HG03175 (cell line): ENCODE measurements around the gene CELF2.
A peak's percentile ranks its signal among the peaks of the same experiment; 100 is the strongest.

Source experiments
- ATAC-seq: cut with Tn5 transposase; IDR thresholded peaks from one replicate; pipeline ENCODE4 v1.9.1; 2021; ENCODE audit warnings: mild to moderate bottlenecking, moderate library complexity; ENCODE audit not compliant: unreplicated experiment

The CELF2 gene

DNA sequence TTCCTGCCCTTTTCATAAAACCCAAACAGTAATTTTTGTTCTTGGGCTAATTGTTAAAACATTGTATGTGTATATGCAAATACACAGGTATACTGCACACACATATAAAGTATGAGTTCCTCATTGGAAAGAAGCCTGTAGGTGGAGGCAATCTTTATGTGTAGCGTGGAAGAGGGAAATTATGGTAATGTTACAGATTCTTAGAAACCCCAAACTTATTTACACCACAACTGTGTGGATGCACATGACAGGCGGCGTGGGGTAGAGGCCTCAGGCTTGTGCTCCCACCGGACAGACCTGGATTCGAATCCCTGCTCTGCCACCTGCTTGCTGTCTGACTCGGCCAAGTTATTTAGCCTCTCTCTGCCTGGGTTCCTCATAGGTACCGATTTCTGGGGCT, 223.0 kb downstream of the CELF2 start:
- ATAC-seq: no peak

GRCh38 chr10:11242443-11243387, 225.0 kb downstream of the CELF2 start:
- peak; percentile 69 for ATAC-seq

- ATAC-seq: no peak
Observed at GRCh38 chr10:11243425-11244222, 226.0 kb downstream of the CELF2 start.

GRCh38 chr10:11245095-11245479, 227.4 kb downstream of the CELF2 start:
- ATAC-seq: peak; percentile 17

- peak; percentile 48 for ATAC-seq
Observed at GRCh38 chr10:11245510-11245909, 227.8 kb downstream of the CELF2 start.

- ATAC-seq: no peak
Observed at GRCh38 chr10:11245981-11246590, 228.4 kb downstream of the CELF2 start.

GRCh38 chr10:11246752-11247467, 229.2 kb downstream of the CELF2 start:
- no peak for ATAC-seq

GRCh38 chr10:11249152-11249807, 231.6 kb downstream of the CELF2 start:
- no peak for ATAC-seq

GRCh38 chr10:11249808-11250195, 232.1 kb downstream of the CELF2 start:
- ATAC-seq: no peak

DNA sequence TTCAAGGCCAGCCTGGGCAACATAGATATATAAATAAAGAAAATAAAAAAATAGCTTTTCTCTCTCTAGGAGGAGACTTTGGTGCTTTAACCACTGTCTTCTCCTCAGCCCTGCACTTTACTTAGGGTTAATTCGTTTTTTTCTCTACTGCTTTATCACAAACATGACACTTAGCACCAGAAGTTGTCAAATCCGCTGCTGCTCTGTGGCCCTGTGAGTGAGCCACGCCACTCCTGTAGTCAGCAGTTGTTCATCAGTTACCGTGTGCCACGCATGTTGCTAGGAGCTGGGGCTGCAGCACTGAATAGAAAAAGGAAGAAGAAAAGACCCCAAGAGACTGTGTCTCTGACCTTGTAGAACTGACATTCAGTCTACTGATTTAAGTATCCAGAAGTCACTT, 232.6 kb downstream of the CELF2 start:
- ATAC-seq: no peak

- ATAC-seq: no peak
Observed at GRCh38 chr10:11252887-11253286, 235.2 kb downstream of the CELF2 start.

- ATAC-seq: no peak
Observed at GRCh38 chr10:11253385-11254002, 235.8 kb downstream of the CELF2 start.

GRCh38 chr10:11255156-11255555, 237.5 kb downstream of the CELF2 start:
- ATAC-seq: no peak

- ATAC-seq: peak; percentile 38
Observed at GRCh38 chr10:11255796-11256444, 238.2 kb downstream of the CELF2 start.

DNA sequence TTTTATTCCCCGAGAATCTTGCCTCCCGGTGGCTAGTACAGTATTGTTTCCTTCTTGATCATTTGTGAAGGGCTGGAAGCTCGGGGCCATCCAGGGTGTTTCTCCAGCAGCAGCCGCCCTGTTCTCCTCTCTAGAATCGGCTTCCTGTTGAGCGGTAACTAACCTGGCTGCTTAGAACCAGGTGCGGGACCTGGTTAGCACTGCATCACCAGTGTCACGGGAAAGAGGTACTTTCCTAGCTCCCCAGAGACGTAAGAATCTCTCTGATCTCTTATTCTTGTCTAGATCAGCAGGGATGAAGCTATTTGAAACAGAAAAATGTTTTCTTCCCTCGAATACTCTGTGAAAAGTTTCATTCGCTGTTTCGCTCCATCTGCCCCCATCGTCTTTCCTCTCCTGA, 239.2 kb downstream of the CELF2 start:
- ATAC-seq: no peak

DNA sequence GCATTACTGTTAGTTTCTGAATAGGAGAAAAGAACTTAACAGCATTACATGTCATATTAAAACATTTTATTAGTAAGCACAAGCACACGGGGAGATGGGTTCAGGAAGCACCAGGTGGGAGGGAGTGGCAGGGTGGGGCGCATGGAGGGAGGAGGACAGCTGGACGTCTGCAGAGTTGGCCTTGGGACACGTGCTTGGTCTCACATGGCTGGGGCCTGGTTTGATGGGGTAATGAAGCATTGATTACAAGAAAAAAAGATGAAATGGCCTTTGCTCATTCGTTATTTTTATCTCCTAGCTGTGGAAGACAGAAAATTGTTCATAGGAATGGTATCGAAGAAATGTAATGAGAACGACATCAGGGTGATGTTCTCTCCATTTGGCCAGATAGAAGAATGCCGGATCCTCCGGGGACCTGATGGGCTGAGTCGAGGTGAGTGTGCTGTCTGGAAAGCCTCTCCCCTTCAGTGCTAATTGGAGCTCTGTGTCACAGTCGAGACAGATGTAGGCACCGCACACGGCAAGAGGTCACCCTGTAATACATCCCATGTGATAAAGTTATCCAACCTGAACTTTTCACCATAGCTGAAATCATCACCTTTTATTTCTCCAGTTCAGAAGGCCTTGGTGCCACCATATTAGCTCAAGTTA, 239.9 kb downstream of the CELF2 start:
- no peak for ATAC-seq

DNA sequence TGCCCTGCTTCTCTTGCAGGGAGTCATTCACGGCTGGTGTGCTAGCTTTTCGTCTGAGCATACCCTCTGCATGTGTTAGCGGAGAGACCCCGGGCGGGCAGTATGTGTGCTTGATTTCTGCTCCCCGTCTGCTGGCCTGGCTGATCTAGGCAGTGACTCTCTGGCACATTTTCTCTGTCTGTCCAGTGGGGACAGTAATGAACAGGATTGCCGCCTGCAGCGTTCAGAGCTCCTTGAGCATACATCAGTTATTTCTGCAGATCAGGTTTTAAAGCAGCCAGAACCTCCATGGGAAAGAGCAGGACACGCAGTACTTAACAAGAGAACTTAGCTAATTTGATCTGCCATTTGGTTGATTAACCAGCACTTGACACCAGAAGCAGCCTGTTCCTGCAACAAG, 242.5 kb downstream of the CELF2 start:
- no peak for ATAC-seq

DNA sequence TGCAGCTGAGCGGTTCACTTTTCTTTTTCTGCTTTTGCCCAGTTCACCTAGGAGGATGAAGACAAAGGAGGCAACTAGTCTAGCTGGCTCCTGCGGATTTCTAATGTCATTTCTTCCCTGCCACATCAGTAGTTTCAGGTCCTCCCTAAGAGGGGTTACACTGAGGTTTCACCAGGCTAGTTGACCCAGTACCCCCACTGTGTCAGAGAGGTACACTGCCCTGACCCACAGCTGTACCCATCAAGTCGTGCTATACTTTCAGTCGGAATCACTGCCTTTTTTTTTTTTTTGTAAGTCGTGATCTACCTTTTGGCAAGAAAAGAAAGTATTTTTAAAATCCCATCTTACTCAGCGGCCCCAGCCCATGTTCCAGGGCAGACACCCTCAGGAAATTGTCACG, 243.5 kb downstream of the CELF2 start:
- ATAC-seq: no peak
